Activated effector memory CD4-positive, alpha-beta T cell treated with Interleukin-2 at 50 U/mL for 16 hours (primary cell): ENCODE data around the gene OR9I1.

Source experiments
- DNase-seq: peaks from one replicate; pipeline ENCODE4 v3.0.0-alpha.2; 2020

Gene OR9I1

GRCh38 chr11:58125469-58125868 is at the start of gene OR9I1:
Gene OR9I1, minus strand, starts transcription at chr11:58125530. Its CDS starts 6,086 bp downstream, at chr11:58119444.
- DNase-seq = no peak

GRCh38 chr11:58165504-58166106 is 40.3 kb upstream of the OR9I1 start:
- DNase-seq = no peak

DNA sequence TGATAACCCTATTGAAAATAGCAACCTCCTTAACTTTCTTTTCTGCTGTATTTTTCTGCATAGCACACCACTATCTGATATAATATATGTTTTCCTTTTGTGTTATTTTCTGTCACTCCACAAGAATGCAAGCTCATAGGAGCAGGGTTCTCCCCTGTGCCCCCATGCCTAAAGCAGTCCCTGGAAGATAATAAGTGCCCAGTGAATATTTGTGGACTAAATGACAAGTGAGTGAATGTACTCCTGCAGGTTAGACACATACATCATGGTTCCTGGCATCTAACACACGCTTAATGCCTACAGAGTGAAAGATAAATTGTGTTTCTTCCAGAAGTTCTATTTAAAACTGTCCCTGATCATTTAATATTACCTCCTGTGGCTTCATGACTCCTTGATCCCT is 39.7 kb upstream of the OR9I1 start:
- DNase-seq = no peak

GRCh38 chr11:58164389-58164788 is 39.1 kb upstream of the OR9I1 start:
- no peak for DNase-seq

GRCh38 chr11:58152781-58153180 is 27.5 kb upstream of the OR9I1 start:
- no peak for DNase-seq

- DNase-seq = no peak
Observed at GRCh38 chr11:58142761-58143160, 17.4 kb upstream of the OR9I1 start.

DNA sequence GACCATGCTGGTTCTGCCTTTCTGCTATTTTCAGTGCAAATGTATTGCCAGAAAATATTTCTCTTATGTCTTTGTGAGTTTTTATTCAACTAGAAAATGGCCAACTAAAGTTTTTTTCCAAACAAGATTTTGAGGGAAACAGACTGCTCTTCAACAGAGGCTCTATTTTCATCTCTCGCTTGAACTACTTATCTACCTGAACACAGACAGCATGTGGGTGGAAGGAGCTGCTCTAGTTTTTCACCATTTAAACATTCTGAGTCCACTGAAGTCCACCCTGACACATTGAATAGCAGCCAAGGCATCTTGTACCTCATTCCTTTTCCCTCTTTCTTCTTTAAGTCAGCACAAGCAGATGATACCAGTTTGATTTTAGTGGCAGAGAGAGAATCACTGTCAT is 9.8 kb upstream of the OR9I1 start:
- no peak for DNase-seq

- DNase-seq = no peak
Observed at GRCh38 chr11:58134151-58134550, 8.8 kb upstream of the OR9I1 start.

GRCh38 chr11:58133309-58134076 is 8.2 kb upstream of the OR9I1 start:
- no peak for DNase-seq

- DNase-seq = no peak
Observed at GRCh38 chr11:58127350-58127749, 2.0 kb upstream of the OR9I1 start.

DNA sequence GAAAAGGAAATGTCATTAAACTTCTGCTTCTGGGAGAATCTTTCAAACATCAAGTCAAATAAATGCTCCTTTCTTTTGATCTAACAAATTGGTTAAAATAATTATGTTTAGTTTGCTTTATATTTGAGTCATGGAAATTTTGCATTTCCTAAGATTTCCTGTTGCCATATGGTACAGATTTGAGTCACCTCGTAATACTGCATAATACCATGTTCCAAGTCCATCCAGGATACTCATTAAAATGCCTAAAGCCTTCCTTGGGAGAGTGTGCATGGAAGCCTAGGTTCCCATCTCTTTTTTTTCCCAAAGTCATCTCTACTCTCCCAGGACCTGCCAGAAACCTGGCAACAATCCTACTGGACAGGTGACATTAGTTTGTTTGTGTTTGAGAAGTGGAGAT is 4.2 kb downstream of the OR9I1 start:
- DNase-seq = no peak

DNA sequence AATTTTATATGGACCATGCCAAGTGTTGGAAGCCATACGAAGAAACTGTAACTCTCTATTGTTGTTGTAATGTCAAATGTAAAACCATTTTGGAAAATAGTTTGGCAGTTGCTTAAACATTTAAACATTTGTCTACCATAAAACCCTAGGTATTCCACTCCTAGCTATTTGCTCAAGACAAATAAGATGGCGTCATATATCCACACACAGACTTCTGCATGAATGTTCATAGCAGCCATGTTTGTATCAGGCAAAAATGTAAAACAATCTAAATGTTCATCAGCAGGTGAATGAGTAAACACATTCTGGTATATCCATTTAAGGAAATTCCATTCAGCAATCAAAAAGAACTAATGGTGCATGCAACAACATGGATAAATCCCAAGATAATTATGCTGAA is 27.9 kb downstream of the OR9I1 start:
- no peak for DNase-seq

GRCh38 chr11:58086528-58086927 is 38.8 kb downstream of the OR9I1 start:
- no peak for DNase-seq

DNA sequence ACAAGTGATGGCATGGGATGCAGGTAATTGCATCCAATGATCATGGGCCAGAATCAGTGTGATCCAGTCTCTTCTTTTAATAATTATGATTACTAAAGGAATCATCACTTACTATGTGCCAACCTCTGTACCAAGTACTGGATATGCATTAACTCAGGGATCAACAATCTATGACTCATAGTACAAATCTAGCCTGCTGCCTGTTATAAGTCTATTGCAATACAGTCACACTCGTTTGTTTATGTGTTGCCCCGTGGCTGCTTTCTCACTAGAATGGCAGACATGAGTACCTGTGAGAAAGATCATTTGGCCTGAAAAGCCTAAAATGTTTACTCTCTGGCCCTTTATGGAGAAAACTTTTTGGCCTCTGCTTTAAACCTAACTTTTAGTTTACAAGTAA is 49.5 kb downstream of the OR9I1 start:
- DNase-seq = no peak

DNA sequence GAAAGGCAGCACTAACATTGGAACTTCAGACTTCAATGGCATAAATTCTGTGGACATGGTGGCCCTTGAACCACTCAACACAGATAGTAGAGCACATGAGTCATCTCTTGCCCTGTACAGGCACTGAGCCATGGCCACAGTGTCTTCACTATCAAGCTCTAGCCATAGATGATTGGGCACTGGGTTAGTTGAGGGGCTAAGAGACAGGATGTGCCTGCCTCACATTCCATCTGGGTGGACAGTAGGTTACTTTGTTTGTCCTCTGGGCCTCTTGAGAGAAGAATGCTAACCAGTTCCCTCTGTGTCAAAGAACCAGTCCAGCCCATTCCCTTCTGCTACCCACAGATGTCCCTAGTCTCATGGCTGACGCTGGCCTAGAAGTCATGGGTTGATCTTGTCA is 54.7 kb downstream of the OR9I1 start:
- DNase-seq = no peak

- DNase-seq = no peak
Observed at GRCh38 chr11:58068655-58069054, 56.7 kb downstream of the OR9I1 start.

DNA sequence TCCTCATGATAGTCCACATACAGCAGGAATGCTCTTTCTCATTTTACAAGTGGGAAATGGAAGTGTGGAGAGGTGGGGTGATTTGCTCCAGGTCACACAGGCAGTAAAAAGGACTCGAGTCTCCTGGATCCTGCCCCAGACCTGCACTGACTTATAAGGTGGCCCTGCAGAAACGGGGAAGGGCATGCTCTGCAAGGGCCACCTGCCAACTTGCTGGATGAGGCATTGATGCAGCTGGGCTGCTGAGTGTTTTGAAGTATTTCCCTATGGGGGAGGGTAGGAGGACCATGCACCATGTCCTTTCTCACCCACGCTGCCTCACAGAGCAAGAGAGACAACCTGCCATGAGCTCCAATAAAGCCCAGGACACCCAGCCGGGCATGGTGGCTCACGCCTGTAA is 57.6 kb downstream of the OR9I1 start:
- DNase-seq = no peak
